ENCODE measurements around the gene PLA2G2D. TPM values are rescaled to one million over a fixed set of nuclear protein-coding genes. Genes with fewer than 3 reads are reported as not detected.

PLA2G2D gene
- total RNA-seq, 1 donor from 2014 or later, result not detected

- Mint-ChIP-seq H3K27me3 (ENCODE audit: unreplicated experiment) (peaks cover 8% of the 10 kb centered on the region), H3K4me1 (ENCODE audit: low read depth, unreplicated experiment) (no peaks in the 10 kb centered on the region), H3K36me3 (ENCODE audit: unreplicated experiment) (no peaks in the 10 kb centered on the region), H3K4me3 (ENCODE audit: unreplicated experiment) (no peak overlapping the region), H3K9me3 (ENCODE audit: unreplicated experiment) (peaks cover 1% of the 10 kb centered on the region), H3K27ac (ENCODE audit: unreplicated experiment) (no peak overlapping the region)
- TF ChIP-seq CTCF (IDR thresholded peaks at IDR 0.05; ENCODE audit: partially characterized antibody, unreplicated experiment), result no peak
- DNase-seq, result no peak
Measured at GRCh38 chr1:20142001-20142710, 22.8 kb upstream of the PLA2G2D start.

GRCh38 chr1:20141466-20141865 lies 22.1 kb upstream of the PLA2G2D start:
- H3K4me3 Mint-ChIP-seq (ENCODE audit: unreplicated experiment), result no peak overlapping the region
- H3K27me3 Mint-ChIP-seq (ENCODE audit: unreplicated experiment), result peaks cover 8% of the 10 kb centered on the region
- no peak for TF ChIP-seq CTCF (IDR thresholded peaks at IDR 0.05; ENCODE audit: partially characterized antibody, unreplicated experiment)
- no peaks in the 10 kb centered on the region for H3K36me3 Mint-ChIP-seq (ENCODE audit: unreplicated experiment)
- DNase-seq, result no peak
- no peaks in the 10 kb centered on the region for H3K4me1 Mint-ChIP-seq (ENCODE audit: low read depth, unreplicated experiment)
- peaks cover 1% of the 10 kb centered on the region for H3K9me3 Mint-ChIP-seq (ENCODE audit: unreplicated experiment)
- no peak overlapping the region for H3K27ac Mint-ChIP-seq (ENCODE audit: unreplicated experiment)

GRCh38 chr1:20141001-20141400 lies 21.7 kb upstream of the PLA2G2D start:
- TF ChIP-seq CTCF (IDR thresholded peaks at IDR 0.05; ENCODE audit: partially characterized antibody, unreplicated experiment), result no peak
- H3K9me3 Mint-ChIP-seq (ENCODE audit: unreplicated experiment), result peaks cover 2% of the 10 kb centered on the region
- H3K4me1 Mint-ChIP-seq (ENCODE audit: low read depth, unreplicated experiment), result no peaks in the 10 kb centered on the region

GRCh38 chr1:20139776-20140612 lies 20.7 kb upstream of the PLA2G2D start:
- Mint-ChIP-seq H3K27ac (ENCODE audit: unreplicated experiment) (no peak overlapping the region), H3K36me3 (ENCODE audit: unreplicated experiment) (no peaks in the 10 kb centered on the region), H3K4me1 (ENCODE audit: low read depth, unreplicated experiment) (no peaks in the 10 kb centered on the region), H3K9me3 (ENCODE audit: unreplicated experiment) (peaks cover 2% of the 10 kb centered on the region), H3K27me3 (ENCODE audit: unreplicated experiment) (peaks cover 7% of the 10 kb centered on the region), H3K4me3 (ENCODE audit: unreplicated experiment) (no peak overlapping the region)
- no peak for DNase-seq
- no peak for TF ChIP-seq CTCF (IDR thresholded peaks at IDR 0.05; ENCODE audit: partially characterized antibody, unreplicated experiment)

More at GRCh38 chr1:20141001-20141400, 21.7 kb upstream of the PLA2G2D start:
- Mint-ChIP-seq H3K36me3 (ENCODE audit: unreplicated experiment) (no peaks in the 10 kb centered on the region), H3K27ac (ENCODE audit: unreplicated experiment) (no peak overlapping the region), H3K4me3 (ENCODE audit: unreplicated experiment) (no peak overlapping the region), H3K27me3 (ENCODE audit: unreplicated experiment) (peaks cover 7% of the 10 kb centered on the region)
- no peak for DNase-seq

Data from glutamatergic neuron (in vitro differentiated cells).